ENCODE results near the gene RAB3IL1.

Gene RAB3IL1

GRCh38 chr11:61883947-61884346, 33.4 kb downstream of the RAB3IL1 start:
- DNase-seq = no peak

DNA sequence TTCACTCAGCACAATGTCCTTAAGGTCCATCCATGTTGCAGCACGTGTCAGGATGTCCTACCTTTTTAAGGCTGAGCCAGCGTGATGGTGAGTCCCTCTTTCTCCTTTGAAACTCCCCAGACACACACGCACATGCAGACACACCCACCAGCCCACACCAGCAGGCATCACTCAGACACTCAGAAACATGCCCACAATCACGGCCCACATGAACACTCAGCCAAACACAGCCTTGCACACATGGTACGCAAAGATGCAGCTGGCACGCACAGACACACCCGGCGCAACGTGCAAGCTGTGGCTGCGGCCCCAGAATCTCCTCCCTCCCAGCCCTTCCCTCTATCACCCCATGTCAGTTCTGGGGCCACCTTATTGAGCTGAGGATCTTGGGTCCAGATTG, 34.0 kb downstream of the RAB3IL1 start:
- DNase-seq = no peak

GRCh38 chr11:61882879-61883278, 34.5 kb downstream of the RAB3IL1 start:
- no peak for DNase-seq

DNA sequence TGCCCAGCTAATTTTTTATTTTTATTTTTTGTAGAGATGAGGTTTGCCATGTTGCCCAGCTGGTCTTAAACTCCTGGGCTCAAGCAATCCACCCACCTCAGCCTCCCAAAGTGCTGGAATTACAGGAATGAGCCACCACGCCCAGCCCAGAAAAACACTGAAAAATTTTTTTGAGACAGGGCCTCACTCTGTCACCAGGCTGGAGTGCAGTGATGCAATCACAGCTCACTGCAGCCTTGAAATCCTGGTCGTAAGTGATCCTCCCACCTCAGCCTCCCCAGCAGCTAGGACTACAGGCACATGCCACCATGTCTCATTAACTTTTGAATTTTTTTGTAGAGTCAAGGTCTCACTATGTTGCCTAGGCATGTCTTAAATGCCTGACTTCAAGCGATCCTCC, 35.1 kb downstream of the RAB3IL1 start:
- peak; percentile 64 for DNase-seq

- DNase-seq = no peak
These were observed 36.0 kb downstream of the RAB3IL1 start for GRCh38 chr11:61881397-61881796.

- DNase-seq = no peak
These were observed 36.9 kb downstream of the RAB3IL1 start for GRCh38 chr11:61880454-61880853.

- no peak for DNase-seq
These were observed 37.3 kb downstream of the RAB3IL1 start for GRCh38 chr11:61880031-61880430.

GRCh38 chr11:61879152-61879551, 38.2 kb downstream of the RAB3IL1 start:
- no peak for DNase-seq

DNA sequence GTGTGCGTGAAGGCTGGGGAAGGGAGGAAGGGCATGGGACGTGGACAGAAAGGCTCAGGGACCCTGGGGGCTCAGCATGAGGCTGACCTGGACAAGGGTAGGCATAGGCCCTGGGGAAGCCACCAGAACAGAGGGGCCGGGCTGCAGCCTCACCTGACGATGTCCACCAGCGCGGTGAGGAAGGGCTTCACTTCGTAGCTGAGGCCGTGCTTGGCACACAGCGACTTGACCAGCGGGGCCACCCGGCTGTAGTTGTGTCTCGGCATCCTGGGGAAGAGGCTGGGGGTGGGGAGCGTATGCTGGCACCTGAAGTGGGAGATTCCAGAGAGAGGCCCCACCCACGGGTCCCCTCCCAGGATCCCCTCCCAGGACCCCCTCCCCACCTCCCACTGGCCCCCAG, 41.7 kb downstream of the RAB3IL1 start:
- DNase-seq = no peak

- no peak for DNase-seq
These were observed 42.5 kb downstream of the RAB3IL1 start for GRCh38 chr11:61874853-61875252.

DNA sequence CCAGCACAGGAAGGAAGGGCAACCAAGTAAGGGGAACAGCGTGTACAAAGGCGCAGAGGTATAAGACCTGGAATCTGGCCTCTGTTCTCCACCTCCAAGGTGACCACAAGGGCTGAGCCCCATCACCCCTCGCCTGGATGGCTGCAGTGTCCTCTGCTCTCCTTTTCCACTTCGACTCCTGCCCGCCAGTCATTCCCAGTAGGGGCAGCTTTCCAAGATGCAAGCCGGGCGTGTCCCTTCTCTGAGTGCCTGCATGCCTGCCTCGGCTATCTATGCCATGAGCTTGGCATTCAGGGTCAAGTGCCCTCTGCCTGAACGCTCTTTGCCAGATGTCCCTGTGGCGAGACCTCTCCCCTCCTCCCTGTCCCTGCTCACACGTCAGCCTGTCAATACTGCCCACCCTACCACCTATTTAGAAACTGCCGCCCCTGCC, 43.0 kb downstream of the RAB3IL1 start:
- no peak for DNase-seq

GRCh38 chr11:61873588-61874376, 43.6 kb downstream of the RAB3IL1 start:
- DNase-seq = no peak

DNA sequence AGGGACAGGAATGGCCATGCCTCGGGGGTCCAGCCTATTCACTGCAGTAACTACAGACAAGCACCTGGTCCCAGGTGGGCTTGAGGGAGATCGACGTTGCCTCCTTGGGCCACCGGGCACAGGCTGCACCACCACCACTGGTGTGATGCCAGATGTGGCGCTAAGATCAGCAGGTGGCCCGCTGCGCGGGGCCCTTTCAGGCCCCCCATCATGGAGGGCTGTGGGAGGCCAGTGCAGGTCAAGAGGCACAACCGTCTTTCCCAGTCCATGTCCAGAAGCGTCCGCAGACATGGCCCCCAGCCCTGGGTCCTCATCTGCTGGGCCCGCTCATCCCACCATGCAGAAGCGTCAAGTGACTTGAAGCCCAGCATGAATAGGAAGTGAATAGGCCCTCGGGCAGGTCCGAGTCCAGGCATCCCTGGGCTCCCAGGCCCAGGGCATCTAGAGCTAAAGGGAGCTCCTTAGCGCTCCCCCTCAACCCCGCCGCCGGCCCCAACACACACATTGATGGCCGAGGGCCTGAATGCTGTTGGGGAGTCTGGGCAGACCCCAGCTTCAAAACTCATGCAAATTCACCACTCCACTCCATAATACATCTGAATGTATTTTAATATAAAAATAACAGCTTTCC, 44.3 kb downstream of the RAB3IL1 start:
- no peak for DNase-seq

- peak; percentile 82 for DNase-seq
These were observed 46.2 kb downstream of the RAB3IL1 start for GRCh38 chr11:61871158-61871597.

- DNase-seq = no peak
These were observed 46.8 kb downstream of the RAB3IL1 start for GRCh38 chr11:61870541-61871031.

DNA sequence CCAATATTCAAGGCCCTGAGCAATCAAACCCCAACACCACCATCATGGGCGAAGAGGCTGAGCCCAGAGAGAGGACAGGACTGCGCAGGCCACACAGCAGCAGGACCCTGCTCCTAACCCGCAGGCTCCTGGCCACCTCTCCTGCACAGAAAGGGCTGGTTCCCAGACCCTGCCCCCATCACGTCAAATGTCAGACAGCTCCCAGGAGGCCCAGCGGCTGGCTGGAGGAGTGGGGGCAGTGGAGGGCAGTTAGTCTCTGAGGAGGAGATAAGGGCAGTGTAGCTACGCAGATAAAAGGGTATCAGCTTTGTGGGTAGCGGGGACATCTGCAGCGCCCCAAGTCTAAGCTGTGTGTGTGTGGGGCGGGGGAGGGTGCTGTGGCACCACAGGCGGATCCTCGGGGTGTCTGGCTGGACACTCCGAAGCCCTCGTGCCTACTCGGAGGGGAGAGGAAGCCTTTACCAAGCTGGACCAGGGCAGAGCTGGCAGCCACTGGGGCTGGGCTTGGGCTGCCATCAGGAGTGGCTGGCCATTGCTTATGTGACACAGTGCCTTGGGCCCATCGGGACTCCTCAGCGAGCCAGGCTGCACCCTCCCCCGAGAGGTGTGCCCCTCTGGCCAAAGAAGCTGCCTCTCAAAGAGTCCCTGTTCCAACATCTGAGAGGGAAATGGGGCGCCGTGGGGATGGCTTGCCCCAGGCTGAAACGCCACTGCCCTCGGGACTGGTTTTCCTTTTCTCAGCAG, 47.5 kb downstream of the RAB3IL1 start:
- DNase-seq = no peak

- no peak for DNase-seq
These were observed 48.0 kb downstream of the RAB3IL1 start for GRCh38 chr11:61869429-61869707.

GRCh38 chr11:61868571-61869428, 48.6 kb downstream of the RAB3IL1 start:
- no peak for DNase-seq

DNA sequence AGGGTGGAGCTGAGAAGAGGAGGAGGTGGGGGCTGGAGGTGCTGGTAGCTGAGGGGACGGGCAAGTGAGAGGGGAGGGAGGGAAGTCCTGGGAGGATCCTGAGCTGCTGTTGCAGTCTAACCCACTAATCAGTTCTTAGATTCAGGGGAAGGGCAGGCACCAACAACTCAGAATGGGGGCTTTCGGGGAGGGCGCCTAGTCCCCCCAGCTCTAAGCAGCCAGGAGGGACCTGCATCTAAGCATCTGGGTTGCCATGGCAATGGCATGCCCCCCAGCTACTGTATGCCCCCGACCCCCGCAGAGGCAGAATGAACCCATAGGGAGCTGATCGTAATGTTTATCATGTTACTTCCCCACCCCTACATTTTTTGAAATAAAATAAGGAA, 50.4 kb downstream of the RAB3IL1 start:
- no peak for DNase-seq

GRCh38 chr11:61866231-61866957, 51.0 kb downstream of the RAB3IL1 start:
- DNase-seq = no peak

- no peak for DNase-seq
These were observed 52.3 kb downstream of the RAB3IL1 start for GRCh38 chr11:61864814-61865775.
